HL-60/S4 treated with retinoic acid at 250 ng/mL for 4 days and 3 days (cell line): ENCODE results near the gene PAH.
"Not testable (repeated sequence)": the region's sequence is repeated elsewhere in the genome, so short reads cannot be mapped to it uniquely, and the experiment has no call there.

Source experiments
- in situ Hi-C: fragments of 300-500 bp; cut with MboI; formaldehyde crosslinking; loops from 2 replicates; pipeline ENCODE4 v1.7.0; 2022; ENCODE audit warnings: low sequenced_read_pairs

The PAH gene

DNA sequence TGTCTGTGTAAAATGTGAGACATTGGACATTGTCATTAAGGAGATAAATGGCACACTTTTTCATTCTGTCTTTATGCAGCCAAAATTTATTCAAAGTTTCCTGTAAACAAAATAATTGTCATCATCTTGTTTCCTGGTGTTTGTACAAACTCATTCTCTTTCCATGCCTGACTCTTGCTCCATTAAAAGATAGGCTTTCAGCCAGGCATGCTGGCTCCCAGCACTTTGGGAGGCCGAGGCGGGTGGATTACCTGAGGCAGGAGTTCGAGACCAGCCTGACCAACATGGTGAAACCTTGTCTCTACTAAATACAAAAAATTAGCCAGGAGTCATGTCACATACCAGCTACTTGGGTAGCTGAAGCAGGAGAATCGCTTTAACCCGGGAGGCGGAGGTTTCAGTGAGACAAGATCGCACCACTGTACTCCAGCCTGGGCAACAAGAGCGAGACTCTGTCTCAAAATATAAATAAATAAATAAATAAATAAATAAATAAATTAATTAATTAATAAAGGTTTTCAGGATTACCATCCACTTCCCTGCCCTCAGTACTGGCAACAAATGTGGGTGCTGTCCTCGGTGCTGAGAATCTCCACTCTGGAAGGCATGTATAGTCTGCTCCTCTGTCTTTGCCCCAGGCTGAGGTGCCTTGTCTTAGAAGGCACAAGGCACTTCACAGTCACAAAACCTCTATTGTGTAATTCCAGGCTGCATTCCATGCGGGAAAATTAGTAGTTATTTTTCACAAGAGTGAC, 83.2 kb downstream of the PAH start:
- in situ Hi-C loops: no loop called here

DNA sequence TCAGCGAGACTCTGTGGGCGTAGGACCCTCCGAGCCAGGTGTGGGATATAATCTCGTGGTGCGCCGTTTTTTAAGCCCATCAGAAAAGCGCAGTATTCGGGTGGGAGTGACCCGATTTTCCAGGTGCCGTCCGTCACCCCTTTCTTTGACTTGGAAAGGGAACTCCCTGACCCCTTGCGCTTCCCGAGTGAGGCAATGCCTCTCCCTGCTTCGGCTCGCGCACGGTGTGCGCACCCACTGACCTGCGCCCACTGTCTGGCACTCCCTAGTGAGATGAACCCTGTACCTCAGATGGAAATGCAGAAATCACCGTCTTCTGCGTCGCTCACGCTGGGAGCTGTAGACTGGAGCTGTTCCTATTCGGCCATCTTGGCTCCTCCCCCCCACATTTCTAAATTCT, 84.2 kb downstream of the PAH start:
- in situ Hi-C loops: not testable (repeated sequence)

GRCh38 chr12:102824218-102824835, 92.7 kb downstream of the PAH start:
- in situ Hi-C loops: no loop called here

DNA sequence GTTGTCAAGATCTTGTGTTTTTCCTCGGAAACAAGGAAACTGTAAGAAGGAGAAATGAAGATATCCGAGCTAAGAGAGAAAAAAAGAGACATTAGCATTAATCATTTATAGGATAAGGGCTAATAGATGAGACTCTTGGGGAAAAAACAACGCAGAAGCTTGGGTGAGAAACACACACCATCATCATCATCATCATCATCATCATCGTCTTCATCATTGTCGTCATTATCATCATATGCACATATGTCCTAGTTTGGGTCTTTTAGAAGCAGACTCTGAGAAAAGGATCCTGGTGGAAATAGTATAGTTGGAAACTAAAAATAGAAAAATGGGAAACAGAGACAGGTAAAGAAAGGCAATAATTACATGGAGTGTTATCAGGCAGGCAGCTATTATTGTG, 95.9 kb downstream of the PAH start:
- in situ Hi-C loops: no loop called here

DNA sequence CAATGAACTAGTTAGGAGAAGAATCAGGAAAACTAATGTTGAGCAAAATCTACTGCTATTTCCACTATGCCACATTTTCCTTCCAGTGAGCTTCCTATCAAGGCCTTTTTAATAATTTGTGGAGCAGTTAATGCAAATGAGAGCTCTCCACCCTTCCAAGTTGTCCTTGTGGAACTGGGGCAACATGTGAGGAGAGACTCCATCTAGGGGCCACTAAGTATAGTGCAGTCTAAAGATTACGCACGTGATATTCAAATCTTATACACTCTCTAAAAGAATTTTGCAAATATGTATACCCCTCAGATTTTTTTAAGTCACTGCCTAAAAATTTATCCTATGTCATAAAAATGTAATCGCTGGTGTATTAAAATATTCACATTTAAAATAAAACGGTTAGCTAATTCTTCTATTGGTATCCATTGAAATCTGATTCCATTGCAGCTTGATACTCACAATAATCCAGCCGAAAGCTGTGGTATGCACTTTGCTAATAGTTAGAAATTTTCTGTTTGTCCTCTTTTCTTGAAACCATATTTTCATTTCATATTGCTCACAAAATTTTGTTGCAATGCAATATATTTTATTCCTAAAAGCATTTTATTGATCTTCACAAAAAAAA, 100.1 kb downstream of the PAH start:
- in situ Hi-C loops: no loop called here

DNA sequence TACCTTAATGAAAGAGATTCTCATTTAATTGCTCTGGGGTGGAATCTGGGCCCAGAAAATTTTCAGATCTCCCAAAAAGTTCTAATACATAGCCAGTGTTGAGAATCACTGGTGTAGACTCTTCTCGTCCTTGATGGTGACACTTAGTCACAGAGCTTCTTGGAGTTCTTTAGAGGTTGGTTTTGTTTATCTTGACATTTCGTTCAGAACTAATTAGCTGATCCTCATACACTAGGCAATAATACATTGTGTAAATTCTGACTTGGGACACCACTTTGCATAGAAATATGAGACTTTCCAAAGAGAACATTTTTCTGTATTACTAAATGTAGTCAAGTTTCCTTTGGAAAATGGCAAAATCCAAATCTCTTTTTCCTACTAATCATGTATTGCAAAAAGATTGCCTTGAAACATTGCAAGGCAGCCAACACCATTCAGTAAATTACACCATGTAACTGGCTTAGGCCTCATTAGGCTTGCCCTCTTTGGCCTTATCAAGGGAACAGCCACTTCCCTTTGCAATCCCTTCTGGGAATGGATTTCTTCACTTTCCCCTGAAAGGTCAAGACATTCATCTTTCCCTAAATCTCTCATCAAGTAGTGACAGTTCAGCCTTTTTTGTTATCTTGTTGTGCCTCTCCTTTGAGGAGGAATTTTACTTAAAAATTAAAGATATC, 102.2 kb downstream of the PAH start:
- in situ Hi-C loops: no loop called here

GRCh38 chr12:102812344-102812743, 104.7 kb downstream of the PAH start:
- in situ Hi-C loops: no loop called here

GRCh38 chr12:102811110-102811737, 105.8 kb downstream of the PAH start:
- in situ Hi-C loops: no loop called here

DNA sequence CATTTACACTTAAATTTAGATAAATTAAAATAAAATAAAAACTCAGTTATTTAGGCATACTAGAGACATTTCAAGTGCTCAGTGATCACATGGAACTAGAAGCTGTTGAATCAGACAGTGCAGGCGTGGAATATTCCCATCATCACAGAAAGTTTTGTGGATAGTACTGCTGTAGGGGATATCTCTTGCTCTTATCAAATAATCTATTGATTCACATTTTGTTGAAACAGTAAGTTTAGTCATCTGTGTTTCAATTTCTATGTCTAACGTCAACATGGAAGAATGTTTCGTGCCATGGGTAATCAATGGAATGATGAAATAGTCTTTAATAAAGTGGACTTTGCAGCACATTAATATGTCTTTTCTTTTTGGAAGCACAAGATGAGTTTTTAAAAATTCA, 108.6 kb downstream of the PAH start:
- in situ Hi-C loops: no loop called here

DNA sequence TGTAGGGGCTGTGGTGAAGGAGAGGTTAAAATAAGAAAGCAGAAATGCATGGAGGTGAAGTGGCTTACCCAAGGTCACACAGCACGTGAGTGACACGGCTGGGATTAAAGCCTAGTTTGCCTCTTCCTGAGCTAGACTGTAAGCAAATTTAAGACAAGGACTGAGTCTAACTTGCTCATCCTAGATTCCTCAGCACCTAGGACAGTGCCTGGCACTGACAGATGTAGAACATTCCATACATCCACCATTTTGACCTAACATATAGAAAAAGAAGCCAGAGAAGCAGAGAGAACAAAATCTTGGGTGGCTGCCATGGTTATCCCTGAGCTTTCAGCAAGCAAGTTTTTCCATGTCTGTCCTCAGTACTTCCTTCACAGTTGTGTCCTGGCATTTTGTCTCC, 110.5 kb downstream of the PAH start:
- in situ Hi-C loops: no loop called here

- in situ Hi-C loops: no loop called here
Measured at GRCh38 chr12:102806110-102806509, 110.9 kb downstream of the PAH start.

GRCh38 chr12:102800565-102800964, 116.5 kb downstream of the PAH start:
- in situ Hi-C loops: no loop called here

GRCh38 chr12:102799229-102799628, 117.8 kb downstream of the PAH start:
- in situ Hi-C loops: no loop called here

GRCh38 chr12:102797528-102797927, 119.5 kb downstream of the PAH start:
- in situ Hi-C loops: no loop called here

DNA sequence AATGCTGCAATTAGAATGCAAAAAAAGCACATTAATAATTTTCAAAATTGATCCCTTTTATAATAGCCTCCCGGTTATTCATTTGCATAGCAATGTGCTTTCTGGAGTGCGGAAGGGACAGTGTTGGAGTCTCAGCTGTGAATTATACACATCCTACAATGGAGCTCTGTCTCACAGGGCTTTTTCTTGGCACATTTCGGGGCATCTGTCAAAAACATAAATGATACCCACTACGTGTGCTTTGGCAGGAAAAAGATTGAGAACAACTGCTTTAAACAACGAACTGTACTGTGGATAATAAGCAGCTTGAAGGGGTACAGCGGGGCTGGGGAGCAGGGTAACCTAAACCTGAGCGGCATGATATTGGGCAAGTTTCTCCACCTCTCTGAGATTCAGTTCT, 123.1 kb downstream of the PAH start:
- in situ Hi-C loops: no loop called here
